ENCODE results near the gene DMWD. TPM values are rescaled to one million over a fixed set of nuclear protein-coding genes. Genes with fewer than 3 reads are reported as not detected.

DMWD gene
- polyA plus RNA-seq, 1 donor (not counting 4 experiments of a cell fraction or from before 2014, with no cell fraction given) = 10.1 TPM

- H3K27ac ChIP-seq (ENCODE audit: control insufficient read depth, insufficient read depth, low read length) = no peak overlapping the region
- dilution Hi-C loops (cut with MboI; ENCODE audit: extremely low pct_ligation_motif_present, low sequenced_read_pairs) = no loop called here
- FAIRE-seq = no peak
- H4K20me1 ChIP-seq (ENCODE audit: control insufficient read depth, extremely low read depth, insufficient read depth, low read length) = no peaks in the 10 kb centered on the region
- TF ChIP-seq EZH2 (IDR thresholded peaks at IDR 0.05; ENCODE audit: low read length) (no peak), CTCF (optimal IDR thresholded peaks at IDR 0.05 in 1 of 3, IDR thresholded peaks at IDR 0.05 in 1 of 3, conservative IDR thresholded peaks at IDR 0.05 in 1 of 3; ENCODE audit: extremely low read depth in 1 of 3, insufficient read depth in 2 of 3, low read length in 3 of 3) (no peak)
- H3K9ac ChIP-seq (ENCODE audit: control insufficient read depth, extremely low read depth, insufficient read depth, low read length) = no peak overlapping the region
- H2AFZ ChIP-seq (ENCODE audit: control insufficient read depth, low read length) = no peak overlapping the region
- no peak for DNase-seq (ENCODE audit: low read depth, low spot score)
- no peaks in the 10 kb centered on the region for H3K9me1 ChIP-seq (ENCODE audit: control insufficient read depth, extremely low read depth, insufficient read depth, low read length)
- H3K4me2 ChIP-seq (ENCODE audit: control insufficient read depth, extremely low read depth, insufficient read depth, low read depth, low read length) = no peak overlapping the region
- no peak overlapping the region for H3K4me3 ChIP-seq (ENCODE audit: control insufficient read depth in 2 of 3, extremely low read depth in 1 of 3, insufficient read depth in 2 of 3, low read depth in 1 of 3, low read length in 3 of 3)
- peaks cover 2% of the 10 kb centered on the region for H3K4me1 ChIP-seq (ENCODE audit: control insufficient read depth, extremely low read depth, insufficient read depth, low read length)
- no peaks in the 10 kb centered on the region for H3K79me2 ChIP-seq (ENCODE audit: control insufficient read depth, insufficient read depth, low read length)
- H3K9me3 ChIP-seq (ENCODE audit: control insufficient read depth, low read depth, low read length) = no peaks in the 10 kb centered on the region
- H3K36me3 ChIP-seq (ENCODE audit: control insufficient read depth in 2 of 2, extremely low read depth in 1 of 2, insufficient read depth in 2 of 2, low read length in 2 of 2) = no peaks in the 10 kb centered on the region
- H3K27me3 ChIP-seq (ENCODE audit: control insufficient read depth, extremely low read depth, insufficient read depth, low read length) = no peaks in the 10 kb centered on the region
These were observed 45.1 kb downstream of the DMWD start for GRCh38 chr19:45747513-45747912.

- no peak for DNase-seq (ENCODE audit: low read depth, low spot score)
- no peak overlapping the region for H2AFZ ChIP-seq (ENCODE audit: control insufficient read depth, low read length)
- FAIRE-seq = no peak
- no peak for TF ChIP-seq EZH2 (IDR thresholded peaks at IDR 0.05; ENCODE audit: low read length)
- no peak for TF ChIP-seq CTCF (optimal IDR thresholded peaks at IDR 0.05 in 1 of 3, IDR thresholded peaks at IDR 0.05 in 1 of 3, conservative IDR thresholded peaks at IDR 0.05 in 1 of 3; ENCODE audit: extremely low read depth in 1 of 3, insufficient read depth in 2 of 3, low read length in 3 of 3)
- no peak overlapping the region for H3K27ac ChIP-seq (ENCODE audit: control insufficient read depth, insufficient read depth, low read length)
- no peaks in the 10 kb centered on the region for H3K4me1 ChIP-seq (ENCODE audit: control insufficient read depth, extremely low read depth, insufficient read depth, low read length)
- H3K4me2 ChIP-seq (ENCODE audit: control insufficient read depth, extremely low read depth, insufficient read depth, low read depth, low read length) = no peak overlapping the region
- no peak overlapping the region for H3K4me3 ChIP-seq (ENCODE audit: control insufficient read depth in 2 of 3, extremely low read depth in 1 of 3, insufficient read depth in 2 of 3, low read depth in 1 of 3, low read length in 3 of 3)
- no peaks in the 10 kb centered on the region for H3K36me3 ChIP-seq (ENCODE audit: control insufficient read depth in 2 of 2, extremely low read depth in 1 of 2, insufficient read depth in 2 of 2, low read length in 2 of 2)
- no peaks in the 10 kb centered on the region for H3K27me3 ChIP-seq (ENCODE audit: control insufficient read depth, extremely low read depth, insufficient read depth, low read length)
- no peaks in the 10 kb centered on the region for H3K9me1 ChIP-seq (ENCODE audit: control insufficient read depth, extremely low read depth, insufficient read depth, low read length)
- no peaks in the 10 kb centered on the region for H3K79me2 ChIP-seq (ENCODE audit: control insufficient read depth, insufficient read depth, low read length)
- H3K9ac ChIP-seq (ENCODE audit: control insufficient read depth, extremely low read depth, insufficient read depth, low read length) = no peak overlapping the region
- H3K9me3 ChIP-seq (ENCODE audit: control insufficient read depth, low read depth, low read length) = no peaks in the 10 kb centered on the region
- dilution Hi-C loops (cut with MboI; ENCODE audit: extremely low pct_ligation_motif_present, low sequenced_read_pairs) = no loop called here
- no peaks in the 10 kb centered on the region for H4K20me1 ChIP-seq (ENCODE audit: control insufficient read depth, extremely low read depth, insufficient read depth, low read length)
These were observed 45.8 kb downstream of the DMWD start for GRCh38 chr19:45746866-45747265.
